Heart left ventricle (tissue), 13 donors: Measurements from ENCODE around the gene CA9.

Experiments
- POLR2A ChIP-seq, 2 donors: fragments of 450-650 bp; IDR thresholded peaks; one replicate each; pipeline ENCODE4 v1.6.1; 2017; ENCODE audit warnings: antibody characterized with exemption in 2 of 2, mild to moderate bottlenecking in 2 of 2, moderate library complexity in 2 of 2
- TF ChIP-seq, protein P1 (sequence below), 12 donors: fragments of 200-600 bp; sonication (generic) in 4 of 12; IDR thresholded peaks; one replicate each; pipeline versions ENCODE4 v1.5.0 to v1.8.0; 2018 to 2022; ENCODE audit warnings: antibody characterized with exemption in 12 of 12, mild to moderate bottlenecking in 5 of 12
- donor health status: ischemic (EF 13 %, LVEDD 7.1; RV severe dilation, severe dysfunction).
- donor health status: DM: no; HTN: yes; CAD: no.
- donor health status: DM: no; HTN: no; CAD: no.
- donor health status: ischemic (EF 25% LVEDD 6.9; RV normal size, moderate dysfunction).
- donor health status: ischemic (EF 25% LVEDD 5.7; RV mildly dilated, moderate dysfunction).
- donor health status: ischemic (EF 35%, LVEDD 5.7; RV mildly dilated, moderate dysfunction).
- donor health status: nonischemic (EF 11% LVEDD 7.7; RV severe dilation, severe dysfunction).
- donor health status: DM: yes; HTN: yes; CAD: no.
- donor health status: PGD.
- donor health status: ischemic (EF 29% LVEDD 5.4; RV normal size, mild dysfunction).
- donor health status: nonischemic (EF 23%, LVEDD 6.1; RV moderate dilation, normal function).

- TF ChIP-seq, protein P1, sequence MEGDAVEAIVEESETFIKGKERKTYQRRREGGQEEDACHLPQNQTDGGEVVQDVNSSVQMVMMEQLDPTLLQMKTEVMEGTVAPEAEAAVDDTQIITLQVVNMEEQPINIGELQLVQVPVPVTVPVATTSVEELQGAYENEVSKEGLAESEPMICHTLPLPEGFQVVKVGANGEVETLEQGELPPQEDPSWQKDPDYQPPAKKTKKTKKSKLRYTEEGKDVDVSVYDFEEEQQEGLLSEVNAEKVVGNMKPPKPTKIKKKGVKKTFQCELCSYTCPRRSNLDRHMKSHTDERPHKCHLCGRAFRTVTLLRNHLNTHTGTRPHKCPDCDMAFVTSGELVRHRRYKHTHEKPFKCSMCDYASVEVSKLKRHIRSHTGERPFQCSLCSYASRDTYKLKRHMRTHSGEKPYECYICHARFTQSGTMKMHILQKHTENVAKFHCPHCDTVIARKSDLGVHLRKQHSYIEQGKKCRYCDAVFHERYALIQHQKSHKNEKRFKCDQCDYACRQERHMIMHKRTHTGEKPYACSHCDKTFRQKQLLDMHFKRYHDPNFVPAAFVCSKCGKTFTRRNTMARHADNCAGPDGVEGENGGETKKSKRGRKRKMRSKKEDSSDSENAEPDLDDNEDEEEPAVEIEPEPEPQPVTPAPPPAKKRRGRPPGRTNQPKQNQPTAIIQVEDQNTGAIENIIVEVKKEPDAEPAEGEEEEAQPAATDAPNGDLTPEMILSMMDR (IDR thresholded peaks at IDR 0.05) = no peak
- TF ChIP-seq POLR2A (IDR thresholded peaks at IDR 0.05) = no peak
Measured at GRCh38 chr9:35700942-35701341, 27.2 kb downstream of the CA9 start.
